Caco-2 (cell line): ENCODE results near the gene IL12RB2. TPM values are rescaled to one million over a fixed set of nuclear protein-coding genes. Genes with fewer than 3 reads are reported as not detected.

Experiments
- BruUV-seq: library from RNA; stranded (reverse); fragments of 400-500 nt; replicated peaks from 2 replicates; lab custom pipeline; 2021; lab: Mats Ljungman, UMichigan
- CTCF ChIA-PET: fragments of 300-600 bp; sonication (Branson Sonifier 250); formaldehyde crosslinking; loops from one replicate; lab custom pipeline; 2022; ENCODE audit warnings: antibody characterized with exemption; lab: Charles Lee
- POLR2A ChIA-PET: fragments of 300-600 bp; sonication (Branson Sonifier 250); formaldehyde crosslinking; loops from one replicate; lab custom pipeline; 2022; ENCODE audit warnings: antibody characterized with exemption; lab: Charles Lee
- DNase-seq, 2 experiments: peaks; one replicate each; pipeline versions ENCODE4 v3.0.0 to v3.0.0-alpha.2; 2020 to 2022
- H3K27me3 ChIP-seq: replicated peaks from 2 replicates; pipeline ENCODE4 v1.6.0; 2011; ENCODE audit warnings: low read length; ENCODE audit not compliant: control insufficient read depth, insufficient read depth
- H3K36me3 ChIP-seq: 2 replicates; pipeline ENCODE4 v1.5.1; 2011; ENCODE audit warnings: low read length; ENCODE audit not compliant: control insufficient read depth, insufficient read depth
- H3K4me1 ChIP-seq: fragments of 250-450 bp; sonication (Bioruptor Pico); 2 replicates; pipeline ENCODE4 v1.5.1; 2020; ENCODE audit warnings: mild to moderate bottlenecking
- H3K4me3 ChIP-seq: 2 replicates; pipeline ENCODE4 v1.5.1; 2011; ENCODE audit warnings: low read depth, mild to moderate bottlenecking, control low read depth, low read length
- H3K9me3 ChIP-seq: fragments of 250-450 bp; sonication (Bioruptor Pico); 2 replicates; pipeline ENCODE4 v1.5.1; 2020; ENCODE audit warnings: mild to moderate bottlenecking, moderate library complexity
- H3K27ac Mint-ChIP-seq: one replicate; pipeline ENCODE4 v1.8.0; 2022; ENCODE audit warnings: mixed read lengths; ENCODE audit not compliant: unreplicated experiment
- H3K27me3 Mint-ChIP-seq: one replicate; pipeline ENCODE4 v1.8.0; 2022; ENCODE audit warnings: mixed read lengths; ENCODE audit not compliant: insufficient read depth, unreplicated experiment
- H3K36me3 Mint-ChIP-seq: one replicate; pipeline ENCODE4 v1.8.0; 2022; ENCODE audit warnings: mild to moderate bottlenecking, mixed read lengths; ENCODE audit not compliant: insufficient read depth, unreplicated experiment
- H3K4me1 Mint-ChIP-seq: one replicate; pipeline ENCODE4 v1.8.0; 2022; ENCODE audit warnings: low read depth, mixed read lengths; ENCODE audit not compliant: unreplicated experiment
- H3K4me3 Mint-ChIP-seq: one replicate; pipeline ENCODE4 v1.8.0; 2022; ENCODE audit warnings: mild to moderate bottlenecking, moderate library complexity, mixed read lengths; ENCODE audit not compliant: unreplicated experiment
- H3K9me3 Mint-ChIP-seq: one replicate; pipeline ENCODE4 v1.8.0; 2022; ENCODE audit warnings: mixed read lengths; ENCODE audit not compliant: unreplicated experiment
- intact Hi-C: fragments of 100-400 bp; cut with micrococcal nuclease; formaldehyde crosslinking; loops from one replicate; pipeline ENCODE4 v1.10.0; 2022; ENCODE audit not compliant: unreplicated experiment
- total RNA-seq: library from RNA; stranded (reverse); gene quantifications from 2 replicates; pipeline ENCODE4 v1.2.3, GENCODE V29; 2022
- TF ChIP-seq, protein P1 (sequence below), 2 experiments: fragments of 200-600 bp in 1 of 2; IDR thresholded peaks; 1 replicate in 1 of 2; 2 replicates in 1 of 2; pipeline versions ENCODE4 v1.5.1 to v1.8.0; 2011 to 2022; ENCODE audit warnings: antibody characterized with exemption in 1 of 2, control low read depth in 1 of 2, inconsistent platforms in 1 of 2, low read depth in 1 of 2, low read length in 1 of 2, mild to moderate bottlenecking in 1 of 2, moderate library complexity in 1 of 2; ENCODE audit not compliant: insufficient read depth in 1 of 2, severe bottlenecking in 1 of 2, unreplicated experiment in 1 of 2

IL12RB2 gene
- total RNA-seq, 1 experiment from 2014 or later, result 0.54 TPM

DNA sequence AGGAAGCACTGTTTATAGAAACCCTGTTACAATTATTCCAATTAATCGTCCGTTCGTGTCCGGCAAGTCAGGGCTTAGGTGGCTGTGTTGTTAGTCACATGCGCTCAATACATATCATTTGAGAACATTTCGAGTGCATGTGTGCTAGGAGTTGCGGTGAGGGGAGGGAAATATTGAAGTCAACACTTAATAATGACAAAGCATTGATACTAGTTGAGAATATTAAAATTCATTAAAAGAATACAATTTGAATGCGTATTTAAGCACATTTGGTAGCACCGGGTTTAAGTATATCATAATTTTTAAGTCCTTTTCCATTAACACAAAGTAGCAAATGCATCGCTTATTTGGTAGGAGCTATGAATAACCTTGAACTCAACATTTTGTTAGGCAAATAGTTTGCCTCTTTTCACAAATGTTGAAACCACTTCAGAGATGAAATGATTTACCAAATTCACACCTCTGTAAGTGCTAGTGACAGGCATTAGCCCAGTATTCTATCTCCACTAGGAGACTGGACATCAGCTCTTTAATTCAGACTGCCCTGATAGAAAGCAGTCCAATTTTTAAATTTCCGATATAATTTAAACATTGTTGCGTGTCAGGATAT, 123.6 kb downstream of the IL12RB2 start:
- intact Hi-C loops, result loop anchor here (1.0 to 2.0 kb wide), 2 partner anchors 58 to 70 kb away; no protein-coding TSS in a partner anchor
- Mint-ChIP-seq H3K4me1 (peaks cover 8% of the 10 kb centered on the region), H3K27ac (peak overlapping the region; percentile 99), H3K36me3 (peaks cover 42% of the 10 kb centered on the region), H3K27me3 (no peaks in the 10 kb centered on the region), H3K4me3 (peak overlapping the region; percentile 100), H3K9me3 (no peaks in the 10 kb centered on the region)
- Histone ChIP-seq H3K27me3 (no peaks in the 10 kb centered on the region), H3K4me3 (peak overlapping the region; percentile 70), H3K4me1 (no peaks in the 10 kb centered on the region; the same call in 1 of the 2 replicates), H3K9me3 (no peaks in the 10 kb centered on the region), H3K36me3 (no peaks in the 10 kb centered on the region)
- POLR2A ChIA-PET, result no interaction called here
- DNase-seq, result no peak
- TF ChIP-seq, protein P1, sequence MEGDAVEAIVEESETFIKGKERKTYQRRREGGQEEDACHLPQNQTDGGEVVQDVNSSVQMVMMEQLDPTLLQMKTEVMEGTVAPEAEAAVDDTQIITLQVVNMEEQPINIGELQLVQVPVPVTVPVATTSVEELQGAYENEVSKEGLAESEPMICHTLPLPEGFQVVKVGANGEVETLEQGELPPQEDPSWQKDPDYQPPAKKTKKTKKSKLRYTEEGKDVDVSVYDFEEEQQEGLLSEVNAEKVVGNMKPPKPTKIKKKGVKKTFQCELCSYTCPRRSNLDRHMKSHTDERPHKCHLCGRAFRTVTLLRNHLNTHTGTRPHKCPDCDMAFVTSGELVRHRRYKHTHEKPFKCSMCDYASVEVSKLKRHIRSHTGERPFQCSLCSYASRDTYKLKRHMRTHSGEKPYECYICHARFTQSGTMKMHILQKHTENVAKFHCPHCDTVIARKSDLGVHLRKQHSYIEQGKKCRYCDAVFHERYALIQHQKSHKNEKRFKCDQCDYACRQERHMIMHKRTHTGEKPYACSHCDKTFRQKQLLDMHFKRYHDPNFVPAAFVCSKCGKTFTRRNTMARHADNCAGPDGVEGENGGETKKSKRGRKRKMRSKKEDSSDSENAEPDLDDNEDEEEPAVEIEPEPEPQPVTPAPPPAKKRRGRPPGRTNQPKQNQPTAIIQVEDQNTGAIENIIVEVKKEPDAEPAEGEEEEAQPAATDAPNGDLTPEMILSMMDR (IDR thresholded peaks at IDR 0.05; ENCODE audit: insufficient read depth in 1 of 2, low read depth in 1 of 2, low read length in 1 of 2, severe bottlenecking in 1 of 2, unreplicated experiment in 1 of 2), result no peak
- TSS peak; percentile 89 for BruUV-seq
- CTCF ChIA-PET, result interaction anchor here (0.9 kb wide), 1 partner anchor 329 kb away, joined by 3 read pairs; no protein-coding TSS in a partner anchor

DNA sequence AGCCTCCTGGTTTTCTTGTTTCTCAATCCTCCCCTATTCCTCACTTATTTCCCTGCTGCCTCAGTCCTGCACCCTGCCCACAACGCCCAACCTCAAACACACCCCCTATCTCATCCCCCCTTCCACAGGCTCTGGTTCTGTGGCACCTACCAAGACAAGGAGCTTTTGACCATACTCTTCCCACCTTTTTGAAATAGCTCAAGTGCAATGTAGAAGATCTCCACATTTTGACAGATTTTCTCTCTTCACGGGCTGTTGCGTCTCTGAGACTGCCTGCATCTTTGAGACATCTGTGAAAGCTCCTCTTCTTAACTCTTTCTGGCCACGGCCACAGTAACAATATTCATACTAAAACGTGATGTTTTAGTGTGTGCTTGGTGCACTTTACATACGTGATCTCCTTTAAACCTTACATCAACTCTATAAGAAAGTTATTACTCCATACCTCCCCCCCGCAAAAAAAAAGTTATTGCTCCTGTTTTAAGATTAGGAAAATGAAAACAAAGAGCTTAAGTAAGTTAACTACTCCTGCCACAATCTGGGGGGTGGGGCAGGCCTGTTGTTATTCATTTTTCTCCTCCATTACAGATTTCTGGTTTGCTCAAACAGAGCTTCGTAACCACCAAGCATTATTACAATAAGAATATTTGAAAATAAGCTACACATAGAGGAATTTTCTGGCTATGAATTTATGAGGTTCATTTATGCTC, 124.4 kb downstream of the IL12RB2 start:
- TF ChIP-seq, protein P1 (IDR thresholded peaks at IDR 0.05; ENCODE audit: insufficient read depth in 1 of 2, low read depth in 1 of 2, low read length in 1 of 2, severe bottlenecking in 1 of 2, unreplicated experiment in 1 of 2), result no peak
- no peak for DNase-seq
- ChIA-PET POLR2A (interaction anchor here (0.6 kb wide), 1 partner anchor 508 kb away, joined by 3 read pairs; the partner anchor contains the start of gene DNAI4), CTCF (interaction anchor here (0.6 kb wide), 1 partner anchor 61 kb away, joined by 10 read pairs; no protein-coding TSS in a partner anchor)
- H3K4me1 Mint-ChIP-seq, result peaks cover 8% of the 10 kb centered on the region
- peak overlapping the region; percentile 100 for H3K4me3 Mint-ChIP-seq
- Histone ChIP-seq H3K27me3 (no peaks in the 10 kb centered on the region), H3K36me3 (no peaks in the 10 kb centered on the region), H3K4me1 (no peaks in the 10 kb centered on the region; the same call in 1 of the 2 replicates), H3K4me3 (peak overlapping the region; percentile 70), H3K9me3 (no peaks in the 10 kb centered on the region)
- H3K36me3 Mint-ChIP-seq, result peaks cover 36% of the 10 kb centered on the region
- intact Hi-C loops, result loop anchor here (1.0 to 2.0 kb wide), 2 partner anchors 57 to 69 kb away; no protein-coding TSS in a partner anchor
- H3K27ac Mint-ChIP-seq, result peak overlapping the region; percentile 31
- H3K9me3 Mint-ChIP-seq, result no peaks in the 10 kb centered on the region
- BruUV-seq, result no TSS peak
- H3K27me3 Mint-ChIP-seq, result no peaks in the 10 kb centered on the region

DNA sequence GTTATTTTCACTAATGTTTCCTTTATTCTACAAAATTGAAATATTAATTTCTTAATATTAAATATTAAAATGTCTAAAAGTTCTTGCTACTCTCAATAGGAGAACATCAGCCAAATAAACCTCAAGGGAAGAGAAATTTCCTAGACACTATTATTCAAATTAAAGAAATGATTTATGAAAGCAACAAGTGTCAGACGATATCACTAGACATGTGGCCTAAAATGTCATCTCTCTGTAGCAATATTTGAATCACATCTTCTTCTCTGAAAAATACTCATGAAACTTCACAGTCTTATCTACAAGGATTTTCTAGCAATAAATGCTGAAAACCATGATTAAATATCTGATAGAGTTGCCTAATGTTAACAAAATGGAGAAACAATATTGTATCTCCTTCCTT, 125.1 kb downstream of the IL12RB2 start:
- DNase-seq, result no peak
- H3K27me3 Mint-ChIP-seq, result no peaks in the 10 kb centered on the region
- no peaks in the 10 kb centered on the region for H3K9me3 Mint-ChIP-seq
- Histone ChIP-seq H3K36me3 (no peaks in the 10 kb centered on the region), H3K27me3 (no peaks in the 10 kb centered on the region), H3K9me3 (no peaks in the 10 kb centered on the region), H3K4me1 (peaks cover 4% of the 10 kb centered on the region), H3K4me3 (no peak overlapping the region)
- TF ChIP-seq, protein P1 (IDR thresholded peaks at IDR 0.05; ENCODE audit: insufficient read depth in 1 of 2, low read depth in 1 of 2, low read length in 1 of 2, severe bottlenecking in 1 of 2, unreplicated experiment in 1 of 2), result no peak
- ChIA-PET CTCF (no interaction called here), POLR2A (no interaction called here)
- H3K4me1 Mint-ChIP-seq, result peaks cover 8% of the 10 kb centered on the region
- intact Hi-C loops, result no loop called here
- no peak overlapping the region for H3K27ac Mint-ChIP-seq
- no TSS peak for BruUV-seq
- no peak overlapping the region for H3K4me3 Mint-ChIP-seq
- peaks cover 32% of the 10 kb centered on the region for H3K36me3 Mint-ChIP-seq
